Gastroesophageal sphincter (tissue), 3 donors: ENCODE measurements around the gene CFAP46.

Experiments
- CTCF ChIP-seq, 4 experiments: fragments of 200-600 bp in 2 of 4; fragments of 450-650 bp in 2 of 4; sonication (generic) in 1 of 4; IDR thresholded peaks; one replicate each; pipeline ENCODE4 v1.5.1; 2017 to 2019; ENCODE audit warnings: antibody characterized with exemption in 4 of 4, mild to moderate bottlenecking in 2 of 4, moderate library complexity in 2 of 4
- POLR2AphosphoS5 ChIP-seq: sonication (generic); formaldehyde crosslinking; IDR thresholded peaks from one replicate; pipeline ENCODE4 v1.6.1; 2017; ENCODE audit warnings: antibody characterized with exemption

DNA sequence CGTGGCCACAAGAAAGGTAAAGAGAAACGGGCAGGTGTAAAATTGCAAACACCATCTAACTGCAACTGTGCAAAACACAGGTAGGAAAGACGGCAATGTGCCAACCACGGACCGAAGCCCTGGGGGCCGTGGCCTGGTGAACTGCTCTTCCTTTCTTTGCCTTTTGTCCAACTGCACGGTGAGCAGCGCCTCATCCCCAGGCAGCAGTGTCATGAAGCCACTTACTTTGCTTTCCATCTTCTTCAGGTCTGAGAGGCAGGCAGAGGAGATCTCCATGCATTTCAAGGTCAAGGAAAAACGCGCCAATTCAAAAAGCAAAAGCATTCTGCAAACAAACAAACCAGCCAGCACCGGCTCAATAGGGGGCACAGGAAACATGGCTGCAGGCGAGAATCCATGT is 12.9 kb downstream of the CFAP46 start:
- no peak for TF ChIP-seq CTCF (IDR thresholded peaks at IDR 0.05)
- TF ChIP-seq POLR2AphosphoS5, result no peak
